ENCODE measurements around the gene GGA2. TPM values are rescaled to one million over a fixed set of nuclear protein-coding genes. Genes with fewer than 3 reads are reported as not detected.
A peak's percentile ranks its signal among the peaks of the same experiment; 100 is the strongest.
"Not testable (repeated sequence)": the region's sequence is repeated elsewhere in the genome, so short reads cannot be mapped to it uniquely, and the experiment has no call there.

The GGA2 gene
- total RNA-seq, 6 donors from 2014 or later, result 84.4 to 197 (median 164) TPM

- ATAC-seq (ENCODE audit: low FRiP score in 2 of 2), result peak; percentile 2 to 8
- peak overlapping the region; percentile 78 to 88 (median 86) for H3K27ac ChIP-seq
- WGBS, 2 donors, result 55 to 57% methylated on average over 37 of the region's 37 CpGs
These were observed 56.8 kb downstream of the GGA2 start for GRCh38 chr16:23453338-23454052.

GRCh38 chr16:23452572-23453337 lies 57.5 kb downstream of the GGA2 start, which contains the start of gene COG7:
Gene COG7, minus strand, starts transcription at chr16:23453189. Its CDS starts 195 bp downstream, at chr16:23452994.
- Histone ChIP-seq H3K4me3 (peak within 1 kb of the TSS; percentile 68 to 100 (median 87)), H3K27ac (peak within 1 kb of the TSS; percentile 78 to 88 (median 86)), H3K9me3 (no peaks in the 10 kb centered on the region), H3K36me3 (no peaks in the 10 kb centered on the region), H3K4me1 (peaks cover 21 to 50% (median 26%) of the 10 kb centered on the region in 4 donors), H3K27me3 (no peaks in the 10 kb centered on the region)
- TF ChIP-seq CTCF (IDR thresholded peaks at IDR 0.05) (peak in 2 of 6 experiments; percentile 6 to 17), POLR2A (IDR thresholded peaks at IDR 0.05) (peak in 1 of 4 donors; percentile 49), EP300 (IDR thresholded peaks at IDR 0.05) (peak in 1 of 4 donors; percentile 40), POLR2AphosphoS5 (IDR thresholded peaks at IDR 0.05) (peak; percentile 80 to 87)
- peak; percentile 83 to 94 for DNase-seq
- 0 to 1% methylated on average over 14 to 57 of the region's 57 CpGs for WGBS, 2 donors
- ATAC-seq (ENCODE audit: low FRiP score in 2 of 2), result peak; percentile 96 to 98

More at GRCh38 chr16:23453338-23454052, 56.8 kb downstream of the GGA2 start:
- Histone ChIP-seq H3K27me3 (no peaks in the 10 kb centered on the region), H3K36me3 (no peaks in the 10 kb centered on the region), H3K9me3 (no peaks in the 10 kb centered on the region), H3K4me3 (peak overlapping the region; percentile 68 to 100 (median 87)), H3K4me1 (peaks cover 21 to 47% (median 26%) of the 10 kb centered on the region in 4 donors)
- peak in 1 of 2 donors; percentile 47 for DNase-seq
- TF ChIP-seq CTCF (IDR thresholded peaks at IDR 0.05) (no peak), POLR2A (IDR thresholded peaks at IDR 0.05) (no peak), POLR2AphosphoS5 (IDR thresholded peaks at IDR 0.05) (no peak), EP300 (IDR thresholded peaks at IDR 0.05) (no peak)

GRCh38 chr16:23452221-23452571 lies 58.1 kb downstream of the GGA2 start:
- Histone ChIP-seq H3K9me3 (no peaks in the 10 kb centered on the region), H3K27ac (peak overlapping the region; percentile 78 to 88 (median 86)), H3K4me1 (peaks cover 21 to 50% (median 26%) of the 10 kb centered on the region in 4 donors), H3K27me3 (no peaks in the 10 kb centered on the region), H3K4me3 (peak overlapping the region; percentile 68 to 100 (median 87)), H3K36me3 (no peaks in the 10 kb centered on the region)
- DNase-seq (no peak), ATAC-seq (ENCODE audit: low FRiP score in 2 of 2) (peak in 1 of 2 donors; percentile 24)
- TF ChIP-seq POLR2AphosphoS5 (IDR thresholded peaks at IDR 0.05), result no peak
- TF ChIP-seq CTCF (IDR thresholded peaks at IDR 0.05), result no peak
- TF ChIP-seq EP300 (IDR thresholded peaks at IDR 0.05), result no peak
- TF ChIP-seq POLR2A (IDR thresholded peaks at IDR 0.05), result no peak
- WGBS, 2 donors, result 3 to 13% methylated on average over 10 of the region's 10 CpGs

GRCh38 chr16:23448392-23448791 lies 61.9 kb downstream of the GGA2 start:
- Histone ChIP-seq H3K4me3 (no peak overlapping the region), H3K36me3 (peaks cover 9 to 23% (median 16%) of the 10 kb centered on the region in 4 donors), H3K27ac (no peak overlapping the region), H3K4me1 (peaks cover 12 to 34% (median 18%) of the 10 kb centered on the region in 4 donors), H3K9me3 (no peaks in the 10 kb centered on the region), H3K27me3 (no peaks in the 10 kb centered on the region)
- TF ChIP-seq POLR2AphosphoS5 (IDR thresholded peaks at IDR 0.05) (no peak), EP300 (IDR thresholded peaks at IDR 0.05) (no peak), CTCF (IDR thresholded peaks at IDR 0.05) (no peak), POLR2A (IDR thresholded peaks at IDR 0.05) (no peak)
- DNase-seq (no peak), ATAC-seq (ENCODE audit: low FRiP score in 2 of 2) (no peak)
- 70 to 76% methylated on average over 4 of the region's 4 CpGs for WGBS, 2 donors

GRCh38 chr16:23437542-23437941 lies 72.8 kb downstream of the GGA2 start:
- H3K4me1 ChIP-seq, result peaks cover 11 to 32% (median 21%) of the 10 kb centered on the region in 4 donors

More at GRCh38 chr16:23437542-23437941, 72.8 kb downstream of the GGA2 start:
- not testable (repeated sequence) for DNase-seq; ATAC-seq (ENCODE audit: low FRiP score in 2 of 2); H3K27ac ChIP-seq; H3K27me3 ChIP-seq; H3K9me3 ChIP-seq; H3K4me3 ChIP-seq
- 95 to 97% methylated on average over 7 of the region's 7 CpGs for WGBS, 2 donors
- H3K36me3 ChIP-seq, result peaks cover 3 to 61% (median 30%) of the 10 kb centered on the region in 4 donors
